ENCODE data around the gene DCAF10. TPM values are rescaled to one million over a fixed set of nuclear protein-coding genes. Genes with fewer than 3 reads are reported as not detected.
"Not testable (repeated sequence)": the region's sequence is repeated elsewhere in the genome, so short reads cannot be mapped to it uniquely, and the experiment has no call there.

The DCAF10 gene
- total and polyA plus RNA-seq, 3 experiments from 2014 or later, result 14.9 to 27.2 (median 15.1) TPM

DNA sequence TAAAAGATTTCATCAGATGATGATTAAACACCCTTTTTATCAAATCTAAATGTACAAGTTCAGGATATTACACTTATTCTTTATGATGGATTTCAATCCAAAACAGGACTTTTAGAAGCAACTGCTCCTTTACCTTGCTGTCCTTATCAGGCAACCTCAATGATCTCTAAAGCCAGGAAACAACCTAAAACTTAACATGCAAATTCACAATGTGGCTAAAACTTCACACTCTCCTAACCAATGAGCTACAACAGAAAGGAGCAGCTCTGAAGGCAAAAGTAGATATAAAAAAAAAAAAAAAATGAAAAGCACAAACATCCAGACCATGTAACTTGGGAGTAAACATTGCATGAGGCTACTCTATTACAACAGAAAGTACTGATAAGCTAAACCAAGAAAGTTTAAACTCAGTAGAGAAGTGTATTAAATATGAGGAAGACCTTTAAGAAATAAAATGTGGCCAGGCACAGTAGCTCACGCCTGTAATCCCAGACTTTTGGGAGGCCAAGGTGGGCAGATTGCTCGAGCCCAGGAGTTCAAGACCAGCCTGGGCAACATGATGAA lies 80.4 kb downstream of the DCAF10 start:
- Histone ChIP-seq H3K27ac (ENCODE audit: low read depth, low read length) (no peak overlapping the region), H3K27me3 (ENCODE audit: insufficient read depth, low read length, poor library complexity, severe bottlenecking) (no peaks in the 10 kb centered on the region), H3K36me3 (ENCODE audit: insufficient read depth, low read length) (no peaks in the 10 kb centered on the region), H3K4me3 (ENCODE audit: low read length) (no peak overlapping the region), H3K9me3 (ENCODE audit: low read length) (no peaks in the 10 kb centered on the region), H3K4me1 (ENCODE audit: insufficient read depth, low read length) (no peaks in the 10 kb centered on the region)
- Mint-ChIP-seq H3K4me3 (no peak overlapping the region), H3K4me1 (peaks cover 2 to 7% (median 5%) of the 10 kb centered on the region in 3 donors), H3K9me3 (no peaks in the 10 kb centered on the region), H3K27me3 (no peaks in the 10 kb centered on the region), H3K27ac (peak overlapping the region in 3 of 8 donors; percentile 29 to 46 (median 31)), H3K36me3 (peaks cover 0 to 47% (median 11%) of the 10 kb centered on the region in 3 donors)
- DNase-seq, result no peak
- CTCF ChIA-PET, result no interaction called here
- POLR2A ChIA-PET, result no interaction called here

DNA sequence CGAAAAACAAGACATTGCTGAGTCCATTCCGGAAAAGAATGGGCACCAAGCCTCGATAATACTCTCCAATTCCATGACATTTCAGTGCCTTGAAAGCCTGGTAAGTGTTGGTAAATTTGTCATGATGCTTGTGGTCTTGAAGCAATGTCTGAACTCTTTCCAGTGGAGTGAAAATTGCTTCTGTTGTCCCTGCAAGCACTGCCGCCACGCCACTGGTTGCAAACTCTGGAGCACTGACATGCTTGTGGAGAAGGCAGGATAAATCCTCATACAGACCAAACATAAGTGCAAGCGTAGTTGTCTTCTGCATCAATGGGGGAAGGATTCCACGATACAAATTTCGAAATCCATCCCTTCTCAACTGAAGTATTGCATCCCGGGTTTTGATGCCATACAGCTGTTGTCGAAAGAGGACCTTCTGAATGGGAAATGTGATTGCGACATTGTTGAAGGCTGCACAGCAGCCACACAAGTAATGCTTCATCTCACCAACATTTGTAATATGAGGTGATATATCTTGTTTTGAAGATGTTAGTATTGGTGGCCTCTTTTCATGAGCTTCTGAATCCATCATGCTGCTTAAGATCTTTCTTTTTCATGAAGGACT lies 87.5 kb downstream of the DCAF10 start:
- H3K4me3 ChIP-seq (ENCODE audit: low read length); H3K9me3 Mint-ChIP-seq; H3K27me3 ChIP-seq (ENCODE audit: insufficient read depth, low read length, poor library complexity, severe bottlenecking); DNase-seq; H3K27ac Mint-ChIP-seq; H3K4me1 ChIP-seq (ENCODE audit: insufficient read depth, low read length); H3K27ac ChIP-seq (ENCODE audit: low read depth, low read length); CTCF ChIA-PET; H3K36me3 ChIP-seq (ENCODE audit: insufficient read depth, low read length); H3K27me3 Mint-ChIP-seq; H3K9me3 ChIP-seq (ENCODE audit: low read length); POLR2A ChIA-PET; H3K4me3 Mint-ChIP-seq: not testable (repeated sequence)
- Mint-ChIP-seq H3K4me1 (peaks cover 2 to 11% (median 5%) of the 10 kb centered on the region in 3 donors), H3K36me3 (peaks cover 0 to 63% (median 19%) of the 10 kb centered on the region in 3 donors)

DNA sequence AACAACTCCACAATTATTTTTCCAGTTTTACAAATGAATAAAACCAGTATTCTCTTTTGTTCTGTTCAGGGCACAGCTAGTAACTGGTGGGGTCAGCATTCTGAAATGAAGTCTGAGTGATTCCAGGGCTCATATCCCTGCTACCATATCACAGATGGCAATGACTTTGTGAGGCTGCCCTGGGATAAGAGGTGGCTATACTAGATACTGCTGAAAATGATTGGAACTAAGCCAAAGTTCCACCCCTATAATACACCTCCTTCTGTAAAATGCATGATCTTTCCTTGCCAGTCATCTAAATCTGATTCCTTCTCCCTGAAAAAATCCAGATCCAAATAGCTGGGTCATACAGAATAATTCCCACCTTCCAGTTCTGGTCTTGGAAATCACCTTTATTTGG lies 88.9 kb downstream of the DCAF10 start:
- POLR2A ChIA-PET, result no interaction called here
- H3K4me3 Mint-ChIP-seq, result no peak overlapping the region
- Histone ChIP-seq H3K36me3 (ENCODE audit: insufficient read depth, low read length) (peaks cover 11% of the 10 kb centered on the region), H3K4me3 (ENCODE audit: low read length) (no peak overlapping the region), H3K27me3 (ENCODE audit: insufficient read depth, low read length, poor library complexity, severe bottlenecking) (no peaks in the 10 kb centered on the region), H3K4me1 (ENCODE audit: insufficient read depth, low read length) (no peaks in the 10 kb centered on the region), H3K27ac (ENCODE audit: low read depth, low read length) (no peak overlapping the region), H3K9me3 (ENCODE audit: low read length) (no peaks in the 10 kb centered on the region)
- H3K4me1 Mint-ChIP-seq, result peaks cover 2 to 10% (median 5%) of the 10 kb centered on the region in 3 donors
- DNase-seq, result no peak
- CTCF ChIA-PET, result interaction anchor here (0.9 kb wide), 1 partner anchor 11 kb away, joined by 3 read pairs; no protein-coding TSS in a partner anchor
- H3K36me3 Mint-ChIP-seq, result peaks cover 6 to 72% (median 26%) of the 10 kb centered on the region in 3 donors
- H3K27ac Mint-ChIP-seq, result peak overlapping the region in 1 of 8 donors; percentile 6
- no peaks in the 10 kb centered on the region for H3K27me3 Mint-ChIP-seq
- H3K9me3 Mint-ChIP-seq, result no peaks in the 10 kb centered on the region

DNA sequence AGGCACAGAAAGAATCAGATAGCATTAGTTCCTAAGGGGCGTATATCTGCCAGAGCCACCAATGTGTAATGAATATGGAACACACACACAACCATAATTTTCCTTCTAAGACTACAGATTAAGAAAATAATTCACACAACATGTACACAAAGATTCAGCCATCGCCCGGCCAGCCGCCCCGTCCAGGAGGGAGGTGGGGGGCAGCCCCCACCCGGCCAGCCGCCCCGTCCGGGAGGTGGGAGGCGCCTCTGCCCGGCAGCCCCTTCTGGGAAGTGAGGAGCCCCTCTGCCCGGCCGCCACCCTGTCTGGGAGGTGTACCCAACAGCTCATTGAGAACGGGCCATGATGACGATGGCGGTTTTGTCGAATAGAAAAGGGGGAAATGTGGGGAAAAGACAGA lies 90.4 kb downstream of the DCAF10 start:
- H3K36me3 Mint-ChIP-seq, result peaks cover 6 to 74% (median 28%) of the 10 kb centered on the region in 3 donors
- H3K9me3 ChIP-seq (ENCODE audit: low read length); H3K4me3 Mint-ChIP-seq; H3K4me3 ChIP-seq (ENCODE audit: low read length); H3K9me3 Mint-ChIP-seq; H3K27ac ChIP-seq (ENCODE audit: low read depth, low read length); H3K4me1 ChIP-seq (ENCODE audit: insufficient read depth, low read length); H3K27me3 ChIP-seq (ENCODE audit: insufficient read depth, low read length, poor library complexity, severe bottlenecking); CTCF ChIA-PET; POLR2A ChIA-PET; H3K27ac Mint-ChIP-seq; H3K27me3 Mint-ChIP-seq; H3K4me1 Mint-ChIP-seq; DNase-seq: not testable (repeated sequence)
- peaks cover 22% of the 10 kb centered on the region for H3K36me3 ChIP-seq (ENCODE audit: insufficient read depth, low read length)

DNA sequence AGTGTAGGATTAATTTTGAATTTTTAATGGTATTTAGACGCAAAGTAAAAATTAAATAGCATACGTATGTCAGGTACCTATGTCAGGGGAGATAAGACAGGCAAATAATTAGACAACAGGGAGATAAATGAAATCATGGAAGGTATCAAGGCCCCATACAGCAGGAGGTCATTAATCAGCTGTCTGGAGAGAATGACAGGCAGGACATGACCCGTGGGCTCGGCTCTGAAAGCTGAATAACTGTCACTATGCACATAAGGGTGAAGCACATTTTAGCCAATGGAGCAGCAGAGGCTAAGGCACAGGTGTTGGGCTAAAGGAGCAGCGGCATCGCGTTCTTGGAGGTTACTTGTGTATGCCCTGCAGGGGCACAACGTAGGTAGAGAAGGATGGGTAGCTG lies 91.5 kb downstream of the DCAF10 start:
- ChIA-PET CTCF (no interaction called here), POLR2A (no interaction called here)
- Histone ChIP-seq H3K27me3 (ENCODE audit: insufficient read depth, low read length, poor library complexity, severe bottlenecking) (no peaks in the 10 kb centered on the region), H3K36me3 (ENCODE audit: insufficient read depth, low read length) (peaks cover 22% of the 10 kb centered on the region), H3K4me1 (ENCODE audit: insufficient read depth, low read length) (no peaks in the 10 kb centered on the region), H3K9me3 (ENCODE audit: low read length) (no peaks in the 10 kb centered on the region), H3K4me3 (ENCODE audit: low read length) (no peak overlapping the region), H3K27ac (ENCODE audit: low read depth, low read length) (no peak overlapping the region)
- Mint-ChIP-seq H3K27ac (peak overlapping the region in 2 of 8 donors; percentile 51 to 57), H3K9me3 (no peaks in the 10 kb centered on the region), H3K36me3 (peaks cover 6 to 79% (median 32%) of the 10 kb centered on the region in 3 donors), H3K4me3 (no peak overlapping the region), H3K27me3 (no peaks in the 10 kb centered on the region), H3K4me1 (peaks cover 2 to 5% (median 5%) of the 10 kb centered on the region in 3 donors)
- DNase-seq, result no peak

DNA sequence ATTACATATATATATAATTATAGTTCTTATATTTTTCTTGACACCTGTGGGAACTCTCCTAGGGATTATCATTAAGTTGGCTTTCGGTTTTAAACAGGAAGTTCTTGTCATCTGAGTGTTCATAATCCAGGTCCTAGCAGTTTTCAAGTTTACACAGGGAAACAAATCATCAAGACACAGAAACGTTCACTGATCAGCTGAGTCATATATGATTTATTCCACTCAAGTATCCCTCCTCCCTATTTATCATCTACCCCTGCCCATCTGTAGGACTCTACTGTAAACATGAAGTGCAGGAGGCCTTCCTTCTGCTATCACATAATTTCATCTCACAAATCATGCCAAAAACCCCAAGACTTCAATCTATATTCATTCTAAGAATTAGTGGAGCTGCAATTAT lies 97.1 kb downstream of the DCAF10 start:
- ChIA-PET CTCF (no interaction called here), POLR2A (no interaction called here)
- H3K4me1 ChIP-seq (ENCODE audit: insufficient read depth, low read length), result peaks cover 5% of the 10 kb centered on the region
- peaks cover 8 to 20% (median 13%) of the 10 kb centered on the region in 3 donors for H3K4me1 Mint-ChIP-seq
- H3K4me3 Mint-ChIP-seq, result no peak overlapping the region
- no peak overlapping the region for H3K27ac ChIP-seq (ENCODE audit: low read depth, low read length)
- peaks cover 31% of the 10 kb centered on the region for H3K36me3 ChIP-seq (ENCODE audit: insufficient read depth, low read length)
- H3K27me3 ChIP-seq (ENCODE audit: insufficient read depth, low read length, poor library complexity, severe bottlenecking), result no peaks in the 10 kb centered on the region
- DNase-seq, result no peak
- H3K27me3 Mint-ChIP-seq, result no peaks in the 10 kb centered on the region
- H3K4me3 ChIP-seq (ENCODE audit: low read length), result no peak overlapping the region
- H3K27ac Mint-ChIP-seq, result peak overlapping the region in 3 of 8 donors; percentile 28 to 94 (median 66)
- H3K9me3 ChIP-seq (ENCODE audit: low read length), result no peaks in the 10 kb centered on the region
- H3K36me3 Mint-ChIP-seq, result peaks cover 6 to 57% (median 20%) of the 10 kb centered on the region in 3 donors
- H3K9me3 Mint-ChIP-seq, result no peaks in the 10 kb centered on the region

DNA sequence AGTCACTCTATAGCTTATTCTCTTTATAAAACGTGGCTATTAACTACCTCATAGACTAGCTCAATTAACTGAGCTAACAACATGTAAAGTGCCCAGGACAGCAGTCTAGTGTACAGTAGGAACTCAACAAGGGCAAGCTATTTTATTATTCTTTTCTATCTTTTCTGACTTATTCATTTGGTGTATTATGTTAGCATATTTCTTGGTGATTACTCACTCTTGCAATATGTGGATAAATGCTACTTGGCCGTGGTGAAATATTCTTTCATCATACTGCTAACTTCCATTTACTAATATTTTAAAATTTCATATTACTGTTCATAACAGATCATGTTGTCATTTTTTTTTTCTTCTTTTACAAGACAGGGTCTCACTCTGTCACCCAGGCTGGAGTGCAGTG lies 98.4 kb downstream of the DCAF10 start:
- Mint-ChIP-seq H3K36me3 (peaks cover 0 to 48% (median 14%) of the 10 kb centered on the region in 3 donors), H3K27ac (no peak overlapping the region), H3K4me3 (no peak overlapping the region), H3K27me3 (no peaks in the 10 kb centered on the region), H3K4me1 (peaks cover 14 to 28% (median 21%) of the 10 kb centered on the region in 3 donors), H3K9me3 (no peaks in the 10 kb centered on the region)
- POLR2A ChIA-PET, result no interaction called here
- no peaks in the 10 kb centered on the region for H3K9me3 ChIP-seq (ENCODE audit: low read length)
- no peak overlapping the region for H3K4me3 ChIP-seq (ENCODE audit: low read length)
- CTCF ChIA-PET, result interaction anchor here (1.1 kb wide), 1 partner anchor 172 kb away, joined by 3 read pairs; no protein-coding TSS in a partner anchor
- H3K36me3 ChIP-seq (ENCODE audit: insufficient read depth, low read length), result peaks cover 22% of the 10 kb centered on the region
- no peak overlapping the region for H3K27ac ChIP-seq (ENCODE audit: low read depth, low read length)
- peaks cover 13% of the 10 kb centered on the region for H3K4me1 ChIP-seq (ENCODE audit: insufficient read depth, low read length)
- no peaks in the 10 kb centered on the region for H3K27me3 ChIP-seq (ENCODE audit: insufficient read depth, low read length, poor library complexity, severe bottlenecking)
- no peak for DNase-seq

DNA sequence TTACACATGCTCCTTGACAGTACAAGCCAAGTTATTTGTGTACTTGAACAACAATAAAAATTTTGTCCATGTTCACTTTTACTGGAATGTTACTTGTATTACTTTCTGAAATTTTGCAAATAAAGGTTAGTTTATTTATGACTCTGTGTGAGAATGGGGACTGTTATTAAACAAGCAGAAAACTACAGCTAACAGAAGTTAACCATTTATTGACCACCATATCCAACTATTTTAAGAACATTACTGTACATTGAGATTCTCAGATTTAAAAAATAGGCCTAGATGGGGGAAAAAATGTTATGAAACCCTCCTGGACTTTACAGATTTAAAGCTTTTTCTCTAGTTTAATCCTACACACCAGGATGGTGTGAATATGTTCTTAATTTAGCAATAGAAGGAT lies 101.5 kb downstream of the DCAF10 start:
- peaks cover 23 to 42% (median 38%) of the 10 kb centered on the region in 3 donors for H3K4me1 Mint-ChIP-seq
- no peaks in the 10 kb centered on the region for H3K27me3 ChIP-seq (ENCODE audit: insufficient read depth, low read length, poor library complexity, severe bottlenecking)
- peaks cover 24% of the 10 kb centered on the region for H3K4me1 ChIP-seq (ENCODE audit: insufficient read depth, low read length)
- peaks cover 0 to 5% of the 10 kb centered on the region in 2 donors for H3K27me3 Mint-ChIP-seq
- H3K4me3 Mint-ChIP-seq, result peak overlapping the region; percentile 5 to 44 (median 25)
- H3K27ac Mint-ChIP-seq, result peak overlapping the region in 2 of 8 donors; percentile 74 to 94
- H3K9me3 Mint-ChIP-seq, result no peaks in the 10 kb centered on the region
- H3K9me3 ChIP-seq (ENCODE audit: low read length), result no peaks in the 10 kb centered on the region
- CTCF ChIA-PET, result interaction anchor here (1.0 to 1.9 kb wide), 2 partner anchors 10 to 15 kb away, joined by 3 to 6 read pairs; no protein-coding TSS in a partner anchor
- H3K4me3 ChIP-seq (ENCODE audit: low read length), result no peak overlapping the region
- H3K36me3 ChIP-seq (ENCODE audit: insufficient read depth, low read length), result peaks cover 9% of the 10 kb centered on the region
- no peak overlapping the region for H3K27ac ChIP-seq (ENCODE audit: low read depth, low read length)
- H3K36me3 Mint-ChIP-seq, result peaks cover 0 to 23% (median 5%) of the 10 kb centered on the region in 3 donors
- no peak for DNase-seq
- POLR2A ChIA-PET, result no interaction called here

All from CD8-positive, alpha-beta memory T cell (primary cell).